Hepatocyte (in vitro differentiated cells): Measurements from ENCODE around the gene IVD. TPM values are rescaled to one million over a fixed set of nuclear protein-coding genes. Genes with fewer than 3 reads are reported as not detected.

Experiments
- DNase-seq: peaks from one replicate; pipeline ENCODE4 v3.0.0-alpha.2; 2016; ENCODE audit warnings: low spot score
- H2AFZ ChIP-seq: fragments of 200-600 bp; sonication (generic); 2 replicates; pipeline ENCODE4 v1.6.0; 2016; ENCODE audit warnings: antibody characterized with exemption, mild to moderate bottlenecking
- H3K27ac ChIP-seq: fragments of 200-600 bp; sonication (generic); 2 replicates; pipeline ENCODE4 v1.5.1; 2016; ENCODE audit warnings: mild to moderate bottlenecking
- H3K27me3 ChIP-seq: fragments of 200-600 bp; sonication (generic); 2 replicates; pipeline ENCODE4 v1.6.1; 2016
- H3K36me3 ChIP-seq: fragments of 200-600 bp; sonication (generic); replicated peaks from 2 replicates; pipeline ENCODE4 v1.5.1; 2016; ENCODE audit warnings: low read depth; ENCODE audit not compliant: insufficient read depth
- H3K4me1 ChIP-seq: fragments of 200-600 bp; sonication (generic); 2 replicates; pipeline ENCODE4 v1.5.1; 2016; ENCODE audit warnings: mild to moderate bottlenecking, moderate library complexity; ENCODE audit not compliant: insufficient read depth
- H3K4me2 ChIP-seq: fragments of 200-600 bp; sonication (generic); 2 replicates; pipeline ENCODE4 v1.6.0; 2016
- H3K4me3 ChIP-seq: fragments of 200-600 bp; sonication (generic); 2 replicates; pipeline ENCODE4 v1.5.1; 2016; ENCODE audit warnings: mild to moderate bottlenecking
- H3K79me2 ChIP-seq: fragments of 200-600 bp; sonication (generic); 2 replicates; pipeline ENCODE4 v1.6.0; 2017; ENCODE audit warnings: mild to moderate bottlenecking
- H3K9me2 ChIP-seq: fragments of 200-600 bp; sonication (generic); replicated peaks from 2 replicates; pipeline ENCODE4 v1.6.0; 2017; ENCODE audit warnings: mild to moderate bottlenecking; ENCODE audit not compliant: insufficient read depth
- H3K9me3 ChIP-seq: fragments of 200-600 bp; sonication (generic); 2 replicates; pipeline ENCODE4 v1.5.1; 2016; ENCODE audit warnings: low read depth, mild to moderate bottlenecking
- H4K20me1 ChIP-seq: fragments of 200-600 bp; sonication (generic); 2 replicates; pipeline ENCODE4 v1.6.0; 2016; ENCODE audit warnings: mild to moderate bottlenecking; ENCODE audit not compliant: insufficient read depth, poor library complexity, severe bottlenecking
- CTCF ChIP-seq: fragments of 200-600 bp; sonication (generic); IDR thresholded peaks from 2 replicates; pipeline ENCODE4 v1.5.1; 2016; ENCODE audit warnings: antibody characterized with exemption, mild to moderate bottlenecking; ENCODE audit not compliant: poor library complexity
- EZH2 ChIP-seq: fragments of 200-600 bp; sonication (generic); IDR thresholded peaks from 2 replicates; pipeline ENCODE4 v1.6.1; 2016; ENCODE audit warnings: antibody characterized with exemption, mild to moderate bottlenecking, borderline replicate concordance
- EZH2phosphoT487 ChIP-seq: fragments of 200-600 bp; sonication (generic); IDR thresholded peaks from one replicate; pipeline ENCODE4 v1.6.1; 2018; ENCODE audit warnings: antibody characterized with exemption, mild to moderate bottlenecking, low read depth, moderate library complexity; ENCODE audit not compliant: unreplicated experiment, severe bottlenecking
- WGBS: methylation state at CpG from one replicate; pipeline ENCODE4 v1.1.6; 2016; ENCODE audit warnings: low lambda C conversion rate; ENCODE audit errors: missing lambda C conversion rate; 5-methylcytosine and 5-hydroxymethylcytosine counted together
- polyA plus RNA-seq: library from polyadenylated mRNA; unstranded; fragments of >200 nt; fragmentation: Nextera tagmentation; extraction: Ambion mirVana; gene quantifications from 2 replicates; pipeline ENCODE4 v1.2.1, GENCODE V29; 2016
- total RNA-seq: library from RNA; depleted of rRNA; stranded (reverse); fragments of >200 nt; gene quantifications from 2 replicates; pipeline ENCODE4 v1.2.3, GENCODE V29; 2014

The IVD gene
- total and polyA plus RNA-seq, 2 experiments from 2014 or later: 31.5 to 71.6 TPM

- Histone ChIP-seq H4K20me1 (no peaks in the 10 kb centered on the region), H3K36me3 (no peaks in the 10 kb centered on the region), H3K27ac (no peak overlapping the region), H3K9me2 (no peaks in the 10 kb centered on the region), H3K4me3 (no peak overlapping the region), H3K4me1 (peaks cover 5% of the 10 kb centered on the region), H2AFZ (no peak overlapping the region), H3K9me3 (no peaks in the 10 kb centered on the region), H3K4me2 (no peak overlapping the region), H3K79me2 (no peaks in the 10 kb centered on the region), H3K27me3 (peaks cover 12% of the 10 kb centered on the region)
- TF ChIP-seq EZH2 (no peak), EZH2phosphoT487 (no peak), CTCF (no peak)
- no peak for DNase-seq
- 90% methylated on average over 5 of the region's 5 CpGs for WGBS
Measured at GRCh38 chr15:40425681-40426080, 20.1 kb downstream of the IVD start.

GRCh38 chr15:40427188-40427587 lies 21.6 kb downstream of the IVD start:
- H3K36me3 ChIP-seq: no peaks in the 10 kb centered on the region
- no peak overlapping the region for H3K27ac ChIP-seq
- no peaks in the 10 kb centered on the region for H3K79me2 ChIP-seq
- no peak overlapping the region for H2AFZ ChIP-seq
- H3K4me1 ChIP-seq: no peaks in the 10 kb centered on the region
- WGBS: 89% methylated on average over 9 of the region's 9 CpGs
- no peak overlapping the region for H3K4me3 ChIP-seq
- TF ChIP-seq EZH2 (no peak), CTCF (no peak), EZH2phosphoT487 (no peak)
- H3K9me3 ChIP-seq: no peaks in the 10 kb centered on the region
- no peaks in the 10 kb centered on the region for H3K9me2 ChIP-seq
- peaks cover 12% of the 10 kb centered on the region for H3K27me3 ChIP-seq
- no peaks in the 10 kb centered on the region for H4K20me1 ChIP-seq
- H3K4me2 ChIP-seq: no peak overlapping the region
- DNase-seq: no peak

GRCh38 chr15:40428185-40428584 lies 22.6 kb downstream of the IVD start:
- Histone ChIP-seq H3K9me3 (no peaks in the 10 kb centered on the region), H3K4me3 (no peak overlapping the region), H3K36me3 (no peaks in the 10 kb centered on the region), H3K9me2 (no peaks in the 10 kb centered on the region), H3K27me3 (peaks cover 13% of the 10 kb centered on the region), H4K20me1 (no peaks in the 10 kb centered on the region), H3K27ac (no peak overlapping the region), H3K4me1 (no peaks in the 10 kb centered on the region), H2AFZ (no peak overlapping the region), H3K79me2 (no peaks in the 10 kb centered on the region), H3K4me2 (no peak overlapping the region)
- TF ChIP-seq EZH2phosphoT487: no peak
- no peak for TF ChIP-seq CTCF
- TF ChIP-seq EZH2: no peak
- WGBS: 83% methylated on average over 4 of the region's 4 CpGs
- no peak for DNase-seq
